DMS153 treated with DMSO at 0.1 percent for 48 hours (cell line): ENCODE data around the gene SLC5A11.
"Not testable (repeated sequence)": the region's sequence is repeated elsewhere in the genome, so short reads cannot be mapped to it uniquely, and the experiment has no call there.

Experiments used
- DNase-seq: peaks from one replicate; lab custom pipeline; 2025; ENCODE audit not compliant: unreplicated experiment; lab: John Stamatoyannopoulos, UW

SLC5A11 gene

DNA sequence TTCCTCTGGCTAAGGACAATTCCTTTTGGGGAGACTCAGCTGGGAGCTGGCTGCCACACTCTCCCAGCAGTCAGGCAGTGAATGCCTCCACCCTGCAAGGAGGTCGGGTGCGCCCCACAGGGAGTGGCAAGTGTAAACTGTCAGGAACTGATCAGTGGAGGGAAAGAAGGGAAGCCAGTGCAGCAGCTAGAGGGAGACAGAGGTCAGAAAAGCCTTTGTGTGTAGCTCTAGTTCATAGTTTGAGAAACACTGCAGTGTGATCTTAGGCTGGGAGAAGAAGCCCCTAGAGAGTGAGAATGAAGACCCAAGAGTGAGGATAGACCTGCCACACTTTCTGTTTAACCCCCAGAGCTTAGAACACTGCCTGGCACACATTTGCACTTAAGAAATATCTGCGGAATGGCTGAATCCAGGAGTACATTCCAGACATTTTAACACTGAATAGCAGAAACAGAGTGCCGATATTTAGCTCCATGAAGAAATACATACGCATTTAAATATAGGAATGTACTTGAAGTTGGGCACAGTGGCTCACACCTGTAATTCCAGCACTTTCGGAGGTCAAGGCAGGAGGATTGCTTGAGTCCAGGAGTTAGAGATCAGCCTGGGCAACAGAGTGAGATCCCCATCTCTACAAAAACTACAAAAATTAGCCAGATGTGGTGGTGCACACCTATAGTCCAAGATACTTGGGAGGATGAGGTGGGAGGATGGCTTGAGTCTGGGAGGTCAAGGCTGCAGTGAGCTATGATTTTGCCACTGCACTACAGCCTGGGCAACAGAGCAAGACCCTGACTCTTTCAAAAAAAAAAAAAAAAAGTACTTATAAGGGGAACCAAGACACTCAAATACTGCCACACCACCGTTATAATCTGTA is 11.1 kb upstream of the SLC5A11 start:
- peak; percentile 25 for DNase-seq

DNA sequence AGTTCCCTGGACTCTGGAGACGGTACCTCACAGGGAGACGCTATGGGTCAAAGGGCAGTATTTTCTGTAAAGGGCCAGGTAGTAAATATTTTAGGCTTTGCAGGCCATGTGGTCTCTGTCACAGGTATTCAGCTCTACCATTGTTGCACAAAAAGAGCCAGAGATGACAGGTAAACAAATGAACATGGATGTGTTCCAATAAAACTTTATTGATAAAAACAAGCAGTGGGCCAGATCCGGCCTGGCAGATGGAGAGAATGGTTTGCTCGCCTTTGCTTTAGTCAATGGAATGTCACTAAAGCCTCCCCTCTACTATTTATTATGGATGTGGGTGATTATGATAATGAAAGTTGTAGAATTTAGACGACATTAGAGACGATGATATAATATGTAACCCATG is 8.9 kb upstream of the SLC5A11 start:
- no peak for DNase-seq

- no peak for DNase-seq
Measured at GRCh38 chr16:24837969-24838368, 7.8 kb upstream of the SLC5A11 start.

GRCh38 chr16:24838554-24839266 is 7.1 kb upstream of the SLC5A11 start:
- no peak for DNase-seq

DNA sequence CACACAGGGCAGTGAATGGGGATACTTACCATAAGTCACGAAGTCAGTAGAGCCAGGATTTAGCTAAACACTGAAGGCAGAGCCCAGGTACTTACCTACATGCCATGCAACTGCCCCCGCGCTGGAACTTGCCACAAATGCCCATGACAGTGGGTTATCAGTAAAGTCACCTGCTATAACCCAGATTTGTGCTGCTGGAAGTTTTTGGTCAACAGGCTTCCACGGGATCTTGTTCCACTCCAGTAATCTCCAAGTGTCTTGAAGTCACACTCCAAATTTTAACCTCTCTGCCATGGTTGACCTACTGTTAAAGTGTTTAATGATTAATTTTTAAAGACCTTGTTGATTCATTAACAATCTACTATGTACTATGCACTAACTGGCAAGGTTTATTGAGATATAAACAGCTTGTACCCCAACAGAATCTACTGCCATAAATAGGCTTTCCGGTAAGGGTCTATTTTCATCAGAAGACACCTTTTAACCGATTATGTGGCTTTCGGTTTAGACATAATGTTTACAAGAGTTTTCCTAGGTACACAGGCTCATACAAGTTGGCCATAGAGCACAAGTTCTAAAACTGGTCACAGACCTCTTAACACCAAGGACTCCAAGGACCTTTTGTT is 6.3 kb upstream of the SLC5A11 start:
- no peak for DNase-seq

GRCh38 chr16:24841291-24841690 is 4.5 kb upstream of the SLC5A11 start:
- DNase-seq = no peak

GRCh38 chr16:24844101-24845030 is 1.4 kb upstream of the SLC5A11 start:
- no peak for DNase-seq

- not testable (repeated sequence) for DNase-seq
Measured at GRCh38 chr16:24845031-24845365, 765 bp upstream of the SLC5A11 start.

DNA sequence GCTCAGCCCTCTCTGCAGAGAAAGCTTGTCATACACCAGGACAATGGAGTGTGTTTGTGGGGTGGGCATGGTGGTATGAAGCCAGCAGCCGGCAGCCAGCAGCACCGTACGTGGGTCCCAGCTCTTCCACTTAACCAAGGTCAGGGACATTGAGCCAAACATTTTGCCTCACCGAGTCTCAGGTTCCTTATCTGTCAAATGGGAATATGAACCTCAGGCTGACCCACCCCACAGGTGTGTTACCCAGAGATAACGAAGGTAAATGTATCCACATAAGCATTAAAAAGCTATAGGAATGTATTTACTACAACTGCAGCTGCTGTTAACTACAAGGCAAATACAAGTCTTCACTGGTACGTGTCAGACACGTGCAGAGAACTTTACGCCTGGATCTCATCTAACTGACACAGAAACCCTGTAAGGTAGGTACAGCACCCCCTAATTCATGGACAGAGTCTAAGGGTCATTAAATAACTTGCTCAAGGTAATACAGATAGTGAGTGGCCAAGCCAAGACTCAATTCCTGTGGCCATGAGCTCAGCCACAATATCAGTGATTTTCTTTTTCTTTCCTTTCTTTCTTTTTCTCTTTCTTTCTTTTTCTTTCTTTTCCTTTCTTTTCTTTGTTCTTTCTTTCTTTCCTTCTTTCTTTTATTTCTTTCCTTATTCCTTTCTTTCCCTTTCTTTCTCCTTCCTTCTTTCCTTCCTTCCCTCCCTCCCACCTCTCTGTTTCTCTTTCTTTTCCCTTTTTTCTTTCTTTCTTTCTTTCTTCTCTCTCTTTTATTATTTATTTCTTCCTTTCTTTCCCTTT is 990 bp downstream of the SLC5A11 start:
- no peak for DNase-seq

- no peak for DNase-seq
Measured at GRCh38 chr16:24847358-24847664, 1.5 kb downstream of the SLC5A11 start.

DNA sequence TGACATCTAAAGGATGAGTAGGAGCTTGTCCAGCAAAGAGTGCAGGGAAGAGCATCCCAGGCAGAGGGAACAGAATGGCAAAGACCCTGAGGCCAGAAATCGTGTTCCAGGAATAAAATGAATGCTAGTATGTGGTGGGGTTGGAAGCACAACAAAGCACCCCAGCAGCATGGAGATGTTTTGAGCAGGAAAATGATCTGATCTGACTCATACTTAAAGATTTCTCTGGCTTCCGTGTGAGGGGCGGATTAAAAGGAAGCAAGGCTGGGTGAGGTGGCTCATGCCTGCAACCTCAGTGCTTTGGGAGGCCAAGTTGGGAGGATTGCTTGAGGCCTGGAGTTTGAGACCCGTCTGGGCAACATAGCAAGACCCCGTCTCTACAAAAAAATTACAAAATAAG is 2.3 kb downstream of the SLC5A11 start:
- DNase-seq = no peak

- no peak for DNase-seq
Measured at GRCh38 chr16:24849641-24850040, 3.9 kb downstream of the SLC5A11 start.

DNA sequence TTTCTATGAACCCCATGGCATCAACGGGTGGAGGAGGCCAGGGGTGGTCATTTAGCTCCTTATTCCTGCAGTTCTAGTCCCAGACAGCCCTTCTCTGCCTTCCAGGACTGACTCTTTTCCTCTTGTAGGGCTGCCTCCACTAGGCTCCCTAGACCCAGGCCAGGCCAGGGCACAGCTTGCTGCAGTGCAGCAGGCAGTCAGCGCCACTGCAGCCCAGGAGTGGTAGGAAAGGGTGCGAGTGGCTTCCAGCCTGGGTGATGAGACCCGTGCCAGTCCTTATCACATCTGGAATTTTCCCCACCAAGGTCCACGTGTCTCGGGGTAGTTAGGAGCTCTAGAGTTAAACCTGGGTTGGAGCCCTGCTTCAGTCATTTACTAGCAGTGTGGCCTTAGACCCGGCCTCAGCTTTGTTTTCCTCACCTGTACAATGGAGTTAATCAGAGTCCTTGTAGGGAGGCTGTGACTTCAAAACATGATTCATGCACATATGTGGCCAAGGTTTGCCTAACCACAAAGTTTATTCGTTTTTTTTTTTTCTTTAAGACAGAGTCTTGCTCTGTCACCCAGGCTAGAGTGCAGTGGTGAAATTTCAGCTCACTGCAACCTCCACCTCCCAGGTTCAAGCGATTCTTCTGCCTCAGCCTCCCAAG is 4.7 kb downstream of the SLC5A11 start:
- no peak for DNase-seq

- no peak for DNase-seq
Measured at GRCh38 chr16:24851700-24852099, 5.9 kb downstream of the SLC5A11 start.

- no peak for DNase-seq
Measured at GRCh38 chr16:24852281-24852721, 6.5 kb downstream of the SLC5A11 start.

GRCh38 chr16:24853169-24853824 is 7.5 kb downstream of the SLC5A11 start:
- DNase-seq = no peak

GRCh38 chr16:24853830-24854229 is 8.1 kb downstream of the SLC5A11 start:
- no peak for DNase-seq

- no peak for DNase-seq
Measured at GRCh38 chr16:24854607-24855171, 8.9 kb downstream of the SLC5A11 start.

- DNase-seq = no peak
Measured at GRCh38 chr16:24855678-24856077, 9.9 kb downstream of the SLC5A11 start.
